ENCODE data around the gene ZNF512B.

Gene ZNF512B

DNA sequence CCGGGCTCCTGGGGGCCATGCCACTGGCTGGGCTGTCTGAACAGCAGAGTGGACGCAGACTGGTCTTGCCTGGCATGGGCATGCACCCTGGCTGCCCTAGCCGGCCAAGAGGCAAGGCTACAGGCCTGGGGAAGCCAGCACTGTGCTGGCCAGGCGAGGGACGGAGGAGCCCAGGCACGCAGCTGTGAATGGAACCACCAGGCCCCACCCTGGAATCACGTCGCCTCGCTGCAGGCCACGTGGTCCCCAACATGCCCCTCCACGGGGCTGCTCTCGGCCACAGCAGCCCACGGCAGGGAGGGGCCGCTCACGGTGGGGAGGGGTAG is 17.6 kb downstream of the ZNF512B start:
- TF ChIP-seq, protein P1, sequence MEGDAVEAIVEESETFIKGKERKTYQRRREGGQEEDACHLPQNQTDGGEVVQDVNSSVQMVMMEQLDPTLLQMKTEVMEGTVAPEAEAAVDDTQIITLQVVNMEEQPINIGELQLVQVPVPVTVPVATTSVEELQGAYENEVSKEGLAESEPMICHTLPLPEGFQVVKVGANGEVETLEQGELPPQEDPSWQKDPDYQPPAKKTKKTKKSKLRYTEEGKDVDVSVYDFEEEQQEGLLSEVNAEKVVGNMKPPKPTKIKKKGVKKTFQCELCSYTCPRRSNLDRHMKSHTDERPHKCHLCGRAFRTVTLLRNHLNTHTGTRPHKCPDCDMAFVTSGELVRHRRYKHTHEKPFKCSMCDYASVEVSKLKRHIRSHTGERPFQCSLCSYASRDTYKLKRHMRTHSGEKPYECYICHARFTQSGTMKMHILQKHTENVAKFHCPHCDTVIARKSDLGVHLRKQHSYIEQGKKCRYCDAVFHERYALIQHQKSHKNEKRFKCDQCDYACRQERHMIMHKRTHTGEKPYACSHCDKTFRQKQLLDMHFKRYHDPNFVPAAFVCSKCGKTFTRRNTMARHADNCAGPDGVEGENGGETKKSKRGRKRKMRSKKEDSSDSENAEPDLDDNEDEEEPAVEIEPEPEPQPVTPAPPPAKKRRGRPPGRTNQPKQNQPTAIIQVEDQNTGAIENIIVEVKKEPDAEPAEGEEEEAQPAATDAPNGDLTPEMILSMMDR (IDR thresholded peaks at IDR 0.05; ENCODE audit: insufficient read depth, low read length, missing control alignments) = no peak
- H3K4me3 ChIP-seq (ENCODE audit: low read depth, low read length) = no peak overlapping the region
- POLR2A ChIA-PET = no interaction called here
- CTCF ChIA-PET = no interaction called here
- DNase-seq (ENCODE audit: low read depth, low spot score) = no peak

DNA sequence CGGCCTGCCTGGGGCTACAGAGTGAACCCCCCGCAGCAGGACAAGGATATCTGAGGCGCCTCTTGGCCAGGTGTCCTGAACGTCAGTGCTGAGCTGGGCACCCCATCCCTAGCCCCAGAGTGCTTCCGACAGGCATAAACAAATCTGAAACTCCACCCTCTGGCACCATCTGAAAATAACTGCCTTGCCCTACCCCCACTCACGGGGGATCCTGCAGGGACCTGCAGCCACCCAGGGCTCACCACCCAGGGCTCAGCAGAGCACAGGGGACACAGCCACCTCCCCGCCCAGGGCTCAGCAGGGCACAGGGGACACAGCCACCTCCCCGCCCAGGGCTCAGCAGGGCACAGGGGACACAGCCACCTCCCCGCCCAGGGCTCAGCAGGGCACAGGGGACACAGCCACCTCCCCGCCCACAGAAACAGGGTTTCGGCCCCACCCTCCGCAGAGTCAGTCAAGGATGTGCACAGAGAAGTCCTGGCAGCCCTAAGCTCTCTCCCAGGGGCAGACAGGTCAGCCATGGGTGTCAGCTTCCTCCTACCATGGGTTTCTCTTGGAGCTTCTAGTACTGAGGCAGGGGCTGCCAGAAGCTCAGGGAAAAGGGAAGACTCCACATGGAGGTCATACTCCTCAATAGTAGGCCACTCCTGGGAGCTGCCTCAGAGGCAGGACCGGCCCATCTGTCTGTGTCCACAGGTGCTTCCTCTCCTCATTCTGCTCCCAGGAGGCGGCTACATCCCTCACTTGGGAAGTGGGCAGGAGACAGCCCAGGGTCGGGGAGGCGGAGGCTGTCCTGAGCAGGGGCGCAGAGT is 18.1 kb downstream of the ZNF512B start:
- POLR2A ChIA-PET = no interaction called here
- no peak for DNase-seq (ENCODE audit: low read depth, low spot score)
- TF ChIP-seq, protein P1 (IDR thresholded peaks at IDR 0.05; ENCODE audit: insufficient read depth, low read length, missing control alignments) = no peak
- CTCF ChIA-PET = no interaction called here
- no peak overlapping the region for H3K4me3 ChIP-seq (ENCODE audit: low read depth, low read length)

DNA sequence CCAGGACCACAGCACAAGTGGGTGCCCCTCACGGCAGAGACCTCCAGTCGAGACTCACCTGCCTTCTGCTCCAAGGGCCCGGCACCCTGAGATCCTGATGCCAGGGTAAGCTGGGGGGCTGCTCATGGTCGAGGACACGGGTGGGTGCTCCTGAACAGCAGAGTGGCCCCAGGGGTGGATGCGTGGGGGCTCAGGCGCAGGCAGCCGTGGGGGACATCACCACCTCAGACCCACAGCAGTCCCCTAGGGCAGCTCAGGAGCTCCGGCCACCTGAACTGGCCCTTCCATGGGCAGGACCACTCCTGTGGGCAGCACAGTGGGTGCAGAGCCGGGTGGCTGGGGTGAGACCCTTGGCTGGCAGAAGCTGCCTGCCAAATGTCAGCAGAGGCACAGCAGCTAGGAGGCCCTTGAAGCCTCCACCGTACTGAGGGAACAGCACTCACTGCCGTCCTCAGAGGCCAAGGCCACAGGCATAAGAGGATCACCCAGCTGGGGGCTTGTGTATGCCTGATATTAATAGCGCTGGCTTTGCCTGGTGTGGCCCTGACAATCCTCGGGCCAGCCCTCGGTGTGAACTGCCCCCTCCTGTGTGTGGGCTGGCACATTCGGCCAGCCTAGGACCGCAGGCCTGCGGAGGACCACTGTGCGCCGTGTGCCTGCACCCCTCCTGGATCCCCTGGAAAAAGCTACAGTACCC is 18.9 kb downstream of the ZNF512B start:
- H3K4me3 ChIP-seq (ENCODE audit: low read depth, low read length) = no peak overlapping the region
- POLR2A ChIA-PET = no interaction called here
- no peak for DNase-seq (ENCODE audit: low read depth, low spot score)
- TF ChIP-seq, protein P1 (IDR thresholded peaks at IDR 0.05; ENCODE audit: insufficient read depth, low read length, missing control alignments) = no peak
- CTCF ChIA-PET = interaction anchor here (1.1 kb wide), 1 partner anchor 23 kb away, joined by 3 read pairs; no protein-coding TSS in a partner anchor

DNA sequence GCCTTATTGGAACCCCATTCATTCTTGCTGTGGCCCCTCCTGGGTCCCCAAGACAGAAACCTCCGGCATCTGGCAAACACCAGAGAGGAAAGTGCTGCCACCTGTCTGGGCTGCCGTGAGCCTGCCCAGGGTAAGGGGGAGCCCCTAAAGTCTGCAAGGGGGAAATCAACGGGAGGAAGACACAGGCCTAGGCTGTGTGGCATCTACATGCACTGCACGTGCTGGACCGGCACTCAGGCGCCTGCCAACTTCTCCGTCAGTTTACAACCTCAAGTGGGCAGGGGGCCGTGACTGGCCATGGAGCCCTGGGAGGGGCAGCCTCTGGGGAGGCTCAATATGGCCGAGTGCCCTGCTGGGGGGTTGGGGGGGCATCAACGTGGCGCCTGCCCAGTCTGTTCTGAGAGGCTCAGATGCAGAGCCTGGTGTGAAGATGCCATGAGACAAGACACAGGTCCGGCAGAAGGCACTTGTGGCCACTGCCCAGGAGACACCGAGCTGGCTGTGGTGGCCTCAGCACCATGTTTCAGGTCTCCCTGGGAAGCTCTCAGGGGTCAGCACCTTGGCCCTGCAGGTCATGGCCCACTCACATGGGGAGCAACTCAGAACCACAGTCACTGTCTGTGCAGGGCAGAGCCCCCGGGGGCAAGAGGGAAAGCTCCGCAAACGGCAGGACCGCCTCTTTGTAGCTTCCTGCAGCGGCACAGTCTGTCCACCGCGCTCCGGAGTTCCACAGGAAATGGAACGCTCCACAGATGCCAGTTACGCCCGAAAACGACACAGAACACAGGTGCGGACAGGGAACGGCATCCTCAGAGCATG is 21.9 kb downstream of the ZNF512B start:
- no peak for DNase-seq (ENCODE audit: low read depth, low spot score)
- TF ChIP-seq, protein P1 (IDR thresholded peaks at IDR 0.05; ENCODE audit: insufficient read depth, low read length, missing control alignments) = no peak
- ChIA-PET CTCF (no interaction called here), POLR2A (no interaction called here)
- H3K4me3 ChIP-seq (ENCODE audit: low read depth, low read length) = no peak overlapping the region

DNA sequence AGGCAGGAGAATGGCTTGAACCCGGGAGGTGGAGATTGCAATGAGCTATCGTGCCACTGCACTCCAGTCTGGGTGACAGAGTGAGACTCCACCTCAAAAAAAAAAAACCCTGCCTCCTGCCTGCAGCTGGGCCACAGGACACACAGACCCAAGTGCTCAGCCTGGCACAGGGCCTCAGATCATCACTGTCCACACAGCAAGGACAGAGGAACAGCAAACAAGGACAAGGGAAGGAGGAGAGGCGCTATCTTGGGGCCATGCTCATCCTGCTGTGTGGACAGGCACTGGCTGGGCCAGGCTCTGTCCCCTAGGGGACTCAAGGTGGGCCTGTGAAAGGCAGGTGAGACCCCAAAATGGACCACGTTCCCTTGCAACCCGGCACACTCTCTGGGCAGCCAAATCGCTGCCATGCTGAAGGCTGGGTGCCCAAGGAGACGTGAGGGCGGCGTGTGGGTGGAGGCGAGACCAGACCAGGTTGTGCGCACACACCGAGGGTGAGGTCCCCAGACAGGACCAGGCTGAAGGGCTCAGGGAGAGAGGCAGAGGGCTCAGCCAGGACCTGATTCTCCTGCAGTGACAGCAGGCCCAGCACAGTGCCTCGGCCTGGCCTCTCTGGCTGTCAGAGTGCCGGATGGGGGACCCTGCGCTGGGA is 22.6 kb downstream of the ZNF512B start:
- CTCF ChIA-PET = no interaction called here
- no peak overlapping the region for H3K4me3 ChIP-seq (ENCODE audit: low read depth, low read length)

More for the DNA sequence above, 22.6 kb downstream of the ZNF512B start:
- POLR2A ChIA-PET = no interaction called here
- TF ChIP-seq, protein P1 (IDR thresholded peaks at IDR 0.05; ENCODE audit: insufficient read depth, low read length, missing control alignments) = no peak
- no peak for DNase-seq (ENCODE audit: low read depth, low spot score)

Data from AG04449 (cell line).